NOMO-1 treated with DMSO at 0.1 percent for 48 hours (cell line): ENCODE data around the gene RASGRF2.
A peak's percentile ranks its signal among the peaks of the same experiment; 100 is the strongest.

Experiments used
- DNase-seq: peaks from one replicate; lab custom pipeline; 2025; ENCODE audit not compliant: unreplicated experiment; lab: John Stamatoyannopoulos, UW

The RASGRF2 gene

GRCh38 chr5:81165493-81166119 lies 205.4 kb downstream of the RASGRF2 start:
- peak; percentile 50 for DNase-seq

DNA sequence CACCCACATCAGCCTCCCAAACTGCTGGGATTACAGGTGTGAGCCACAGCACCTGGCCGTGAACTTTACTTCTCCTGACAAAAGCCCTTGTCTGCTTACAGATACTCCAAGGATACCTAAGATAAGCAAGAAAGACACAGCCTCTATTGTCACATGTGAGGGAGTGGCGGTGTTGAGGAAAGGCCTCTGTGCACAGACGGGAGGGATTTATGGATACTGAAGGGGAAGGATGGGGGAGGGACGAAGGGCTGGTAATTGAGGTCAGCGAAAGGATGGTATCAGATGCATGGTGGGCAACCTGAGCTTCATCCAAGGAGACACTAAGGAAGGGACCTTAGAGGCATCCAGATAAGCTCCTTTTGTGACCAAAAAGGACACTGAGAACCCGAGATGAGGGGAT lies 206.3 kb downstream of the RASGRF2 start:
- DNase-seq: no peak

- DNase-seq: no peak
Measured at GRCh38 chr5:81167078-81167477, 206.9 kb downstream of the RASGRF2 start.

- no peak for DNase-seq
Measured at GRCh38 chr5:81167544-81167943, 207.4 kb downstream of the RASGRF2 start.

DNA sequence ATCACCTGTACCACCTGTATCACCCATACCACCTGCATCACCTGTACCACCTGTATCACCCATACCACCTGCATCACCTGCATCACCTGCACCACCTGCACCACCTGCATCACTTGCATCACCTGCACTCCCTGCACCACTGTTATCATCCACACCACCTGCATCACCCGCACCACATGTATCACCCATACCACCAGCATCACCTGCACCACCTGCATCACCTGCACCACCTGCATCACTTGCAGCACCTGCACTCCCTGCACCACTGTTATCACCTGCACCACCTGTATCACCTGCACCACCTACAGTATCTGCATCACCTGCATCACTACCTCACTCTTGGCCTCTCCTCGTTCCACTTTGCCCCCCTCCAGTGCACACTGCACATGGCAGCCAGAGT lies 209.8 kb downstream of the RASGRF2 start:
- no peak for DNase-seq

- no peak for DNase-seq
Measured at GRCh38 chr5:81171769-81172168, 211.6 kb downstream of the RASGRF2 start.

GRCh38 chr5:81172710-81173109 lies 212.5 kb downstream of the RASGRF2 start:
- no peak for DNase-seq

- no peak for DNase-seq
Measured at GRCh38 chr5:81177061-81177460, 216.9 kb downstream of the RASGRF2 start.

- no peak for DNase-seq
Measured at GRCh38 chr5:81179959-81180358, 219.8 kb downstream of the RASGRF2 start.

GRCh38 chr5:81180780-81181460 lies 220.8 kb downstream of the RASGRF2 start:
- no peak for DNase-seq

GRCh38 chr5:81181576-81182316 lies 221.6 kb downstream of the RASGRF2 start:
- peak; percentile 11 for DNase-seq

- no peak for DNase-seq
Measured at GRCh38 chr5:81182396-81183390, 222.5 kb downstream of the RASGRF2 start.

- no peak for DNase-seq
Measured at GRCh38 chr5:81183811-81184748, 223.9 kb downstream of the RASGRF2 start.

- no peak for DNase-seq
Measured at GRCh38 chr5:81184749-81185110, 224.6 kb downstream of the RASGRF2 start.

- no peak for DNase-seq
Measured at GRCh38 chr5:81187885-81188284, 227.7 kb downstream of the RASGRF2 start.

DNA sequence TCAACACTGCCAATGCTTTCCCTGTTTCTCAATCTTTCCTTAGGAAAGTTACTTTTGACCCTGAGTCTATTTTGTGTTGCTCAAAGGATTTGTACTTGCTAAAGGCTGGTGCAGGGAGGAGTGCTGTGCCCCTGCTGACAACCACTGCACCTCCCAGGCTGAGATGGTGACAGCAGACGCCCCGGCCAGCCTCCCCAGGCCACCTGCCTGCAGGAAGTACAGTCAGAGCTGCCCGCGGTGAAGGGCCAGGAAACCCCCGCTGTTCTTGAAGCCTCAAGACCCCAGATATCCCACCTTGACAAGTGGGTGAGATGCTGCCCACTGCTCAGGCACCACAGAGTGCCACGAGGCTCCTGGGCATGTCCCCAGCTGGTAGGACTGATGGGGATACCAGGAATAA lies 228.8 kb downstream of the RASGRF2 start:
- no peak for DNase-seq

DNA sequence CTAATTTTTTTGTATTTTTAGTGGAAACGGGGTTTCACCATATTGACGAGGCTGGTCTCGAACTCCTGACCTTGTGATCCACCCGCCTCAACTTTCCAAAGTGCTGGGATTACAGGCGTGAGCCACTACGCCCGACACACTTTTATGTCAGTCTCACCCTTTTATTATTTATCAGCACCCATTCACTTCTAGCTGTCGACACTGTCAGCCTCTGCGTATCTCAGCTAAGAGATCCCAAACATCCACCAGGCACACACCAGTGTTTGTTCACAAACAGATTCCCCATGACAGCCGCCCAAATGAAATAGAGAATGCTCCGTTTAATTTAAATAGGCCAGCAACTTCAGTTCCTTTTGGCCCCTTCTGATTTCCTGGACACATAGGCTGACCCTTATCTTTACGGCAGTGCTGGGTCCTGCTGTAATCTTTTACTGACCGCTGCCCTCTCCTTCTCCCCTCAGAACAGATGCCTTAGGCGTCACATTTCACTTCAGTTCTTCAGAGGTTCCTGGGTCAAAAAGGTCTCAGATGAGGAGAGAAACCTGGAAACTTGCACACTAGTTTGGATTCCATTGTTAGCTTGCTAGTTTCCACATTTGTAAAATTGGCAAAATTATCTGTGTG lies 229.8 kb downstream of the RASGRF2 start:
- no peak for DNase-seq

- no peak for DNase-seq
Measured at GRCh38 chr5:81191726-81192372, 231.7 kb downstream of the RASGRF2 start.

DNA sequence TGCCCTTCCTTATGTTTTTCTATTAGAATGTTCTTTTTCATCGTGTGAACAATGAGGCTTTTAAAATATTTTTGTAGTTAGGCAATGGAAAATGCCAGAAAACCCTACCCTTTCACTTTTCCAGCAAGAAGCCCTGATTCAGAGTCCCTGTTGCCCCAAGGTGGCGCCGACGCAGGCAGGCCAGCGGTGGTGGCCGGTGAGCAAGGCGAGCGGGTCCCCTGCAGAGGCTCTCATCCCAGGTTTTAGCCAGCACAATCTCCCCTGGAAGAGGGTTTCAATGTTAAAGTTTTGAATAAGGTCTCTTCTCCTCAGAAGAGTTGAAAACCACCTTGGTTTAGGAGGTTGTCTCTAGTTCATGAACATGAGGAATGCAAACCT lies 232.2 kb downstream of the RASGRF2 start:
- no peak for DNase-seq
